ACC112 (cell line): ENCODE data around the gene CATSPER4.

Experiments
- H2AFZ ChIP-seq: fragments of 200-600 bp; sonication (generic); one replicate; pipeline ENCODE4 v1.6.0; 2017; ENCODE audit warnings: antibody characterized with exemption, low read length; ENCODE audit not compliant: unreplicated experiment
- H3K27ac ChIP-seq: fragments of 200-600 bp; sonication (generic); 2 replicates; pipeline ENCODE4 v1.5.1; 2014; ENCODE audit warnings: low read depth, mild to moderate bottlenecking, antibody characterized with exemption, low read length, moderate library complexity
- H3K27me3 ChIP-seq: fragments of 200-600 bp; sonication (generic); 2 replicates; pipeline ENCODE4 v1.6.1; 2014; ENCODE audit warnings: mild to moderate bottlenecking, antibody characterized with exemption, low read length, moderate library complexity, mixed read lengths; ENCODE audit not compliant: insufficient read depth
- H3K36me3 ChIP-seq: fragments of 200-600 bp; sonication (generic); 2 replicates; pipeline ENCODE4 v1.6.1; 2016; ENCODE audit warnings: mild to moderate bottlenecking, antibody characterized with exemption, low read length, moderate library complexity, mixed read lengths; ENCODE audit not compliant: insufficient read depth
- H3K4me1 ChIP-seq: fragments of 200-600 bp; sonication (generic); one replicate; pipeline ENCODE4 v1.6.1; 2016; ENCODE audit warnings: low read length, mixed read lengths; ENCODE audit not compliant: insufficient read depth, unreplicated experiment, control insufficient read depth
- H3K4me3 ChIP-seq: fragments of 200-600 bp; sonication (generic); 2 replicates; pipeline ENCODE4 v1.5.1; 2014; ENCODE audit warnings: mild to moderate bottlenecking, low read depth, low read length
- H3K79me2 ChIP-seq: fragments of 200-600 bp; sonication (generic); one replicate; pipeline ENCODE4 v1.6.0; 2016; ENCODE audit warnings: low read length; ENCODE audit not compliant: control insufficient read depth, unreplicated experiment, insufficient read depth

The CATSPER4 gene

GRCh38 chr1:26190373-26190987 lies at the start of gene CATSPER4:
TSS of gene CATSPER4 (plus strand) at chr1:26190602. CDS start at chr1:26190628, 26 bp downstream.
- H3K4me3 ChIP-seq: no peak within 1 kb of the TSS
- H3K27me3 ChIP-seq: no peaks in the 10 kb centered on the region
- H2AFZ ChIP-seq: no peak within 1 kb of the TSS
- H3K36me3 ChIP-seq: no peaks in the 10 kb centered on the region
- H3K4me1 ChIP-seq: no peaks in the 10 kb centered on the region
- H3K27ac ChIP-seq: no peak within 1 kb of the TSS
- H3K79me2 ChIP-seq: no peaks in the 10 kb centered on the region

DNA sequence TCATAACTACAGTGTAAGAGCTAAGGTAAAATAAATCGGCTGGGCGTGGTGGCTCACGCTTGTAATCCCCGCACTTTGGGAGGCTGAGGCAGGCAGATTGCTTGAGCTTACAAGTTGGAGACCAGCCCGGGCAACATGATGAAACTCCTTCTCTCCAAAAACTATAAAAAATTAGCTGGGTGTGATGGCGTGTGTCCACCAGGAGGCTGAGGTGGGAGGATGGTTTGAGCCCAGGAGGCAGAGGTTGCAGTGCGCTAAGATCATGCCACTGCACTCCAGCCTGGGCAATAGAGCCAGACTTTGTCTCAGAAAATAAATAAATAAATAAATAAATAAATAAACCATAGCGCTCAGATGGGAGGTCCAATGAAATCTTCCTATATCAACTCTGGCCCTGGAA lies 48.2 kb upstream of the CATSPER4 start:
- no peaks in the 10 kb centered on the region for H3K4me1 ChIP-seq
- H2AFZ ChIP-seq: peak overlapping the region; percentile 48
- H3K27ac ChIP-seq: no peak overlapping the region
- no peaks in the 10 kb centered on the region for H3K36me3 ChIP-seq
- no peaks in the 10 kb centered on the region for H3K27me3 ChIP-seq
- no peaks in the 10 kb centered on the region for H3K79me2 ChIP-seq
- no peak overlapping the region for H3K4me3 ChIP-seq

DNA sequence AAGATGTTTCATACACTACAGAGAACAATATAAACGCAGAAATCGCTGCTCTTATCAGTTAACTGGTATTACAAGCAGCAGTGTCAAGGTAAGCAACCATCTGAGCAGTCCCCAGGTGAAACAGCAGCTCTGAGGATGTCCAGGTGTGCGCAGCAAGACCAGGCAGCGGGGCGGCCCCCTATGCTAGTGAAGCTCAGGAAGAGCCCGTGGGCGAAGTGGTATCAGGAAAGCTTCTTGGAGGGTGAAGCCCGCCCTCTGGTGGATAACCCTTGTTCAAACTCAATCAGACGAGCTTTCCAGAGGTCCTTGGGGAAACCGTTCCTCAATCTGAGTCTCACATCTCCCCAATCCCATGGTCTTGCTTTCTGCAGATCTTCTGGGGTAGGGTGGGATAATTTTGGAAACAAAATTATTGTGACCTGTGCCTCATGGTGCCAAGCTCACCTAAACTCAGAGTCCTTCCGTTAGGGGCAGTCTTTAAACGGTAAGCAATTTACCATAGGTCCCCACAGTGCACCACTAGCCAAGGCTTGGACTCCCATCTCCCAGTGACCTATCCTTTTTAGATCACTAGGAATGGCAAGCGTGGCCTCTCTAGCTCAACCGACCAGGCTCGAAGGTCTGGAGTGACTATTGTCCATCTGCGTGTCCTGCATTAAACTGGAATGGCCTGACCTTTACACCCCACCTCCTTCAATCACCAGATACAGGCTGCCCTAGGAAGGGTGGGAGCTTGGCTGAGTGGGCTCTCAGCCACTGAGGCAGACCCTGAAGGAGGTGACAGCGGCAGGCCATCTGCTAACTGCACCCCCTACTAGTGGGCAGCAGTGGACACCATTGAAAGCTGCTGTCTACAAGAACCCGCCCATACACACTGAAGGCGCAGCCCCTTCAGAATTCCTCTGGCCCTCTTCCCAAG lies 45.1 kb upstream of the CATSPER4 start:
- Histone ChIP-seq H3K79me2 (no peaks in the 10 kb centered on the region), H3K27me3 (0 out of 2 replicates have a peak, but pooled peaks cover under 1% of the 10 kb centered on the region), H3K36me3 (no peaks in the 10 kb centered on the region), H3K27ac (no peak overlapping the region), H3K4me1 (no peaks in the 10 kb centered on the region), H2AFZ (peak overlapping the region; percentile 44), H3K4me3 (no peak overlapping the region)

DNA sequence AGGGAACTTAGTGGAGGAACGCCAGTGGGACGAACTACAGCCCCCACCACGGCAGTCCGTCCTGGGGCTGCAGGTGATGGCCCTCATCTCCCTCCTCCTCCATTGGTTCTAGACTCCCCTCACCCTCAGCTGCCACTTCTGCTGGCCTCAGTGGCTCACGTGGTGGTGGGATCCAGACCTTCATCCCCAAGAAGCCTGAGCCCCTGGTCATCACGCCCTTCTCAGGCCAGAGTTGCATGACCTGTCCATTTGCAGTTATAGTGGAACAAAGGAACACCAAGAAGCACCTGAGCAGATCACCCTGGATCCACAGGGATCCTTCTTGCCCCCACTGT lies 44.5 kb upstream of the CATSPER4 start:
- Histone ChIP-seq H3K4me3 (no peak overlapping the region), H3K27ac (no peak overlapping the region), H3K79me2 (no peaks in the 10 kb centered on the region), H3K4me1 (no peaks in the 10 kb centered on the region), H3K36me3 (no peaks in the 10 kb centered on the region), H3K27me3 (0 out of 2 replicates have a peak, but pooled peaks cover 4% of the 10 kb centered on the region), H2AFZ (no peak overlapping the region)

DNA sequence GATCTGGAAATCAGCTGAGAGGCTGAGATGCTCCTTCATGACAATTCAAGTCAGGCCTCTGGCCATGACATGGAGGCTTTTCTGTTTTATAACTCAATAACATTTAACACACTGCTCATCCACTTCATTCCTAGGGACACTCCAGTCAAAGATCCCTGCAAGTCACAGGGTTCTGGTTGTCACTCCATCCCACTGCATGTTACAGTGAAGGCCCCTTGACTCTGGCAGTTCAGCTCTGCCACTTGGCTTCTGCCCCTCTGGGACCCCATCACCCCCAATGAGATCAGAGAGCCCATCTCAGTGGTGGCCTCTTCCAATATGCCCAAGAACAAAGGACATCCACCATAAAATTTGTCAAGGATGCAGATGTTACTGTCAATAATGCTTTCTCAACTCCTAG lies 41.5 kb upstream of the CATSPER4 start:
- no peaks in the 10 kb centered on the region for H3K79me2 ChIP-seq
- H3K4me3 ChIP-seq: no peak overlapping the region
- no peak overlapping the region for H3K27ac ChIP-seq
- H3K27me3 ChIP-seq: 0 out of 2 replicates have a peak, but pooled peaks cover 4% of the 10 kb centered on the region
- H3K4me1 ChIP-seq: no peaks in the 10 kb centered on the region
- H2AFZ ChIP-seq: no peak overlapping the region
- no peaks in the 10 kb centered on the region for H3K36me3 ChIP-seq

GRCh38 chr1:26153966-26154532 lies 36.4 kb upstream of the CATSPER4 start:
- H3K27me3 ChIP-seq: 0 out of 2 replicates have a peak, but pooled peaks cover 4% of the 10 kb centered on the region
- H3K36me3 ChIP-seq: no peaks in the 10 kb centered on the region
- no peak overlapping the region for H2AFZ ChIP-seq
- no peaks in the 10 kb centered on the region for H3K79me2 ChIP-seq
- no peak overlapping the region for H3K27ac ChIP-seq
- peaks cover 6% of the 10 kb centered on the region for H3K4me1 ChIP-seq
- H3K4me3 ChIP-seq: no peak overlapping the region

DNA sequence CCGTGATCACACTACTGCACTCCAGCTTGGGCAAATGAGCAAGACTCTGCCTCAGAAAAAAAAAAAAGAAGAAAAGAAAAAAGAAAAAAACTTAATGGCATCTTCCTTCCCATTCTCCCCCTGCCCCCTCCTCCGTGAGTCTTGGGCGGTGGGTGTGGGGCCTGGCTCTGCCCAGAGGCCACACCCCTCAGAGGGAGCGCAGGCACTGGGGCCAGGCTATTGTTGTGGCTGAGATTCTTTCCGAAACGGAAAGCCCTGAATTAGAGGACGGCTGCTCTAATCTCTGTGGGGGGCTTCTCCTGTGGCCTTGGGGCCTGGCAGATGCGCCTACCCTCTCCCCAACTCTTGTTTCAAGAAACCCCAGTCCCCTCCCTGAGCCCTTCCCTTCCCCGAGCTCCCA lies 35.7 kb upstream of the CATSPER4 start:
- no peak overlapping the region for H3K27ac ChIP-seq
- no peaks in the 10 kb centered on the region for H3K79me2 ChIP-seq
- H3K4me1 ChIP-seq: peaks cover 7% of the 10 kb centered on the region
- H3K27me3 ChIP-seq: 0 out of 2 replicates have a peak, but pooled peaks cover 4% of the 10 kb centered on the region
- H2AFZ ChIP-seq: no peak overlapping the region
- no peaks in the 10 kb centered on the region for H3K36me3 ChIP-seq
- no peak overlapping the region for H3K4me3 ChIP-seq

DNA sequence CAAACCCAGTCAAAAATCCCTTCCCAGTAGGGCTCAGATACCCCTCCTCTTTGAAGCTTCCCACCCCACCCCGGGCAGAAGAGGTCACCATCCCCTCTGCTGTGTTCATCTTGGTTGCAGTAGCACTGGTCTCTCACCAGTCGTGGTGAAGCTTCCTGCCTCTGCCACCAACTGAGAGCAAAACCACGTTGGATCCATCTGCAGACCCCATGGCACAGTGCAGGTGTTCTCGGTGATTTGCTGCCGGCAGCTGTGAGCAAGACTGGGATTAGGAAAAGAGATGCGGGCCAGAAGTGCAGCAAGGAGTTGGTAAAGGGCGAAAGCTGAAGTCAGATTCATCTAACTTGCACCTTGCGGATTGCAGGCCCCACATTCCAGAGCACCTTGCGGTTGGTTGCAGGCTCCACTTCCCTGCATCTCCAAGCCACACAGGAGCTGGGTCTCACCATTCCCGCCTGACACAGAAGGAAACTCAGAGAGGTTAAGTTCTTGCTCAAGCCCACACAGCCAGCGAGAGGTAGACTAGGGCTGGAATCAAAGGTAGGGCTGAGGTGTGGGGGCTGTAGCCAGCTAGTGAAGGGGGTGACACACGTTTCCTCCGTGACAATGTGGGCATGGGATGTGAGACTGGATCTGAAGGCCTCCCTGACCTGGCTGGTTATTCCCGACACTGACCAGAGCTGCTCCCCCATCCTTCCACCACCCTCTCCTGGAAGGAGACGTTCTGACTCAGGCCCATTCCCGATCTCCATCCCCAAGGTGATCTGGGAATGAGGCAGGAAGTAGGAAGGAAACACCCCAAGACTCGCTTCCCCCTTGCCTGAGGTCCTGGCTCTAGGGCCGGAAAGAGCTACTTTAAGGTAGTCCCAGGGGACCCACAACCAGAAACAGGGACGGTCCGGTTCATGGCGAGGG lies 34.8 kb upstream of the CATSPER4 start:
- 0 out of 2 replicates have a peak, but pooled peaks cover under 1% of the 10 kb centered on the region for H3K27me3 ChIP-seq
- H3K36me3 ChIP-seq: no peaks in the 10 kb centered on the region
- H3K4me3 ChIP-seq: no peak overlapping the region
- H3K79me2 ChIP-seq: no peaks in the 10 kb centered on the region
- no peak overlapping the region for H2AFZ ChIP-seq
- H3K4me1 ChIP-seq: peaks cover 7% of the 10 kb centered on the region
- no peak overlapping the region for H3K27ac ChIP-seq

GRCh38 chr1:26156285-26157038 lies 33.9 kb upstream of the CATSPER4 start:
- Histone ChIP-seq H3K27me3 (no peaks in the 10 kb centered on the region), H3K36me3 (no peaks in the 10 kb centered on the region), H2AFZ (no peak overlapping the region), H3K4me3 (no peak overlapping the region), H3K27ac (no peak overlapping the region), H3K79me2 (no peaks in the 10 kb centered on the region), H3K4me1 (peaks cover 11% of the 10 kb centered on the region)
